ENCODE results near the gene LRP1. TPM values are rescaled to one million over a fixed set of nuclear protein-coding genes. Genes with fewer than 3 reads are reported as not detected.

Gene LRP1
- total and polyA plus RNA-seq, 2 of the 4 experiments (the other 2 are of a cell fraction): 73.1 to 142 TPM

- Histone ChIP-seq H2AK9ac (replicated peaks; ENCODE audit: low read depth, low read length, poor library complexity) (no peak overlapping the region), H3K4me3 (ENCODE audit: insufficient read depth, low read depth, low read length) (no peak overlapping the region), H3K36me3 (ENCODE audit: control insufficient read depth, insufficient read depth, low read length) (peaks cover 31% of the 10 kb centered on the region), H2BK120ac (ENCODE audit: low read depth, low read length) (no peak overlapping the region), H4K8ac (ENCODE audit: low read depth in 2 of 2, low read length in 2 of 2) (no peak overlapping the region), H3K9me1 (ENCODE audit: insufficient read depth, low read length) (peaks cover 6% of the 10 kb centered on the region; the same call in 1 of the 2 replicates), H3K27ac (ENCODE audit: insufficient read depth, low read length) (no peak overlapping the region), H4K5ac (ENCODE audit: low read depth, low read length) (no peak overlapping the region), H3K4me2 (ENCODE audit: low read depth, low read length) (no peak overlapping the region), H3K27me3 (ENCODE audit: control insufficient read depth, insufficient read depth, low read length) (no peaks in the 10 kb centered on the region), H3K4me1 (ENCODE audit: control insufficient read depth, insufficient read depth, low read length) (no peaks in the 10 kb centered on the region; the same call in 1 of the 2 replicates), H3K18ac (ENCODE audit: low read depth, low read length) (no peak overlapping the region), H2AK5ac (ENCODE audit: low read depth, low read length) (no peak overlapping the region), H2AFZ (replicated peaks; ENCODE audit: low read length, poor library complexity) (no peak overlapping the region), H3K23ac (ENCODE audit: low read depth, low read length) (no peak overlapping the region), H3K79me1 (ENCODE audit: low read depth in 1 of 2, low read length in 2 of 2) (peaks cover 0 to 11% of the 10 kb centered on the region in 2 experiments; a peak in 1 of 4 replicates), H3K9ac (ENCODE audit: low read depth, low read length) (no peak overlapping the region), H4K20me1 (ENCODE audit: insufficient read depth, low read length) (no peaks in the 10 kb centered on the region; the same call in 1 of the 2 replicates), H2BK20ac (ENCODE audit: low read depth, low read length) (no peak overlapping the region), H2BK15ac (ENCODE audit: low read depth, low read length) (no peak overlapping the region), H3K14ac (replicated peaks; ENCODE audit: low read depth, low read length) (no peak overlapping the region), H4K91ac (ENCODE audit: insufficient read depth, low read depth, low read length) (no peak overlapping the region), H3K9me3 (ENCODE audit: control insufficient read depth, insufficient read depth, low read length) (no peaks in the 10 kb centered on the region), H3K56ac (ENCODE audit: extremely low read depth, insufficient read depth, low read length) (no peak overlapping the region), H2BK5ac (ENCODE audit: low read depth, low read length, poor library complexity, severe bottlenecking) (no peak overlapping the region), H3K4ac (ENCODE audit: low read depth, low read length) (no peak overlapping the region)
- in situ Hi-C loops (cut with MboI; ENCODE audit: low sequenced_read_pairs): no loop called here
- WGBS, 2 experiments (ENCODE audit: extremely low coverage in 2 of 2, insufficient read length in 1 of 2): no CpG with 5 or more reads among the region's 3 CpGs
- intact Hi-C loops (cut with micrococcal nuclease): no loop called here
- dilution Hi-C loops (cut with HindIII; ENCODE audit: low sequenced_read_pairs, unreplicated experiment): no loop called here
- DNase-seq (no peak), ATAC-seq (ENCODE audit: low read depth) (no peak)
- no TSS peak for BruUV-seq (replicated peaks)
- peak; percentile 9; the same call in 1 of the 2 replicates for TF ChIP-seq NFE2L2 (IDR thresholded peaks at IDR 0.05; ENCODE audit: low read depth, low read length)
- TF ChIP-seq RFX5 (IDR thresholded peaks at IDR 0.05; ENCODE audit: low read depth, low read length): no peak
- no peak for TF ChIP-seq MXI1 (IDR thresholded peaks at IDR 0.05; ENCODE audit: borderline replicate concordance, low read depth, low read length)
- TF ChIP-seq FOS (IDR thresholded peaks at IDR 0.05; ENCODE audit: low read depth, low read length): no peak
- no peak for TF ChIP-seq USF2 (IDR thresholded peaks at IDR 0.05; ENCODE audit: low read depth, low read length)
- ChIA-PET POLR2A (ENCODE audit: unreplicated experiment) (no interaction called here), CTCF (interaction anchor here (0.6 to 1.4 kb wide), 2 partner anchors 190 to 196 kb away, joined by 3 to 9 read pairs; no protein-coding TSS in a partner anchor)
Measured at GRCh38 chr12:57262126-57262822, 134.0 kb downstream of the LRP1 start.

Small RNA genes lying within 50 kb of the gene (microRNA-seq; reads per million reads assigned to microRNA genes)
- gene MIR1228 (ENCODE audit: insufficient read depth in 1 of 2, insufficient read length in 1 of 2, unreplicated experiment in 1 of 2): 14.5 to 17.9 reads per million in 2 experiments

Small RNA genes lying within 50 kb of the gene (small RNA-seq; reads per million reads assigned to genes)
- gene MIR1228: 0 to 53.3 (median 6.6) reads per million in 5 experiments

Other genes with a start within 250 kb of the LRP1 start
- gene SDR9C7, start 194.1 kb upstream of the LRP1 start, total RNA-seq (2012; rRNA removed): not detected in 2 replicates
- not detected in 2 replicates for gene SDR9C7, start 194.1 kb upstream of the LRP1 start, polyA plus RNA-seq (2012; rRNA removed)
- gene RDH16, start 170.9 kb upstream of the LRP1 start, total RNA-seq (2012; rRNA removed): not detected in 2 replicates
- not detected in 2 replicates for gene RDH16, start 170.9 kb upstream of the LRP1 start, polyA plus RNA-seq (2012; rRNA removed)
- gene ZBTB39, start 121.9 kb upstream of the LRP1 start, total RNA-seq (2012; rRNA removed): 5.2 and 5.3 TPM in 2 replicates
- gene ZBTB39, start 121.9 kb upstream of the LRP1 start, polyA plus RNA-seq (2012; rRNA removed): 3.6 and 4.0 TPM in 2 replicates
- not detected in 2 replicates for gene TAC3, start 112.0 kb upstream of the LRP1 start, total RNA-seq (2012; rRNA removed)
- 0.94 and 1.4 TPM in 2 replicates for gene TAC3, start 112.0 kb upstream of the LRP1 start, polyA plus RNA-seq (2012; rRNA removed)
- under 0.01 TPM in 1 of 2 replicates, not detected in the other for gene MYO1A, start 78.4 kb upstream of the LRP1 start, total RNA-seq (2012; rRNA removed)
- gene MYO1A, start 78.4 kb upstream of the LRP1 start, polyA plus RNA-seq (2012; rRNA removed): not detected in 2 replicates
- 10.9 and 14.7 TPM in 2 replicates for gene NEMP1, start 49.7 kb upstream of the LRP1 start, total RNA-seq (2012; rRNA removed)
- 7.2 and 8.9 TPM in 2 replicates for gene NEMP1, start 49.7 kb upstream of the LRP1 start, polyA plus RNA-seq (2012; rRNA removed)
- gene NAB2, start 39.4 kb upstream of the LRP1 start, total RNA-seq (2012; rRNA removed): 68.3 and 68.8 TPM in 2 replicates
- gene NAB2, start 39.4 kb upstream of the LRP1 start, polyA plus RNA-seq (2012; rRNA removed): 65.1 and 65.2 TPM in 2 replicates
- gene STAT6, start 17.1 kb upstream of the LRP1 start, total RNA-seq (2012; rRNA removed): 38.9 and 43.4 TPM in 2 replicates
- gene STAT6, start 17.1 kb upstream of the LRP1 start, polyA plus RNA-seq (2012; rRNA removed): 88.8 and 96.9 TPM in 2 replicates
- gene LRP1-AS, start 19.1 kb downstream of the LRP1 start, total RNA-seq (2012; rRNA removed): not detected in 2 replicates
- gene LRP1-AS, start 19.1 kb downstream of the LRP1 start, polyA plus RNA-seq (2012; rRNA removed): not detected in 2 replicates
- 0.36 and 0.56 TPM in 2 replicates for gene NXPH4, start 88.3 kb downstream of the LRP1 start, total RNA-seq (2012; rRNA removed)
- 3.3 and 3.8 TPM in 2 replicates for gene NXPH4, start 88.3 kb downstream of the LRP1 start, polyA plus RNA-seq (2012; rRNA removed)
- gene SHMT2, start 101.2 kb downstream of the LRP1 start, total RNA-seq (2012; rRNA removed): 225 and 266 TPM in 2 replicates
- gene SHMT2, start 101.2 kb downstream of the LRP1 start, polyA plus RNA-seq (2012; rRNA removed): 302 and 364 TPM in 2 replicates
- under 0.01 and 0.18 TPM in 2 replicates for gene STAC3, start 122.7 kb downstream of the LRP1 start, total RNA-seq (2012; rRNA removed)
- gene STAC3, start 122.7 kb downstream of the LRP1 start, polyA plus RNA-seq (2012; rRNA removed): 0.67 and 0.80 TPM in 2 replicates

Measured in IMR-90 (cell line).